ENCODE measurements around the gene MCRS1.

Gene MCRS1

DNA sequence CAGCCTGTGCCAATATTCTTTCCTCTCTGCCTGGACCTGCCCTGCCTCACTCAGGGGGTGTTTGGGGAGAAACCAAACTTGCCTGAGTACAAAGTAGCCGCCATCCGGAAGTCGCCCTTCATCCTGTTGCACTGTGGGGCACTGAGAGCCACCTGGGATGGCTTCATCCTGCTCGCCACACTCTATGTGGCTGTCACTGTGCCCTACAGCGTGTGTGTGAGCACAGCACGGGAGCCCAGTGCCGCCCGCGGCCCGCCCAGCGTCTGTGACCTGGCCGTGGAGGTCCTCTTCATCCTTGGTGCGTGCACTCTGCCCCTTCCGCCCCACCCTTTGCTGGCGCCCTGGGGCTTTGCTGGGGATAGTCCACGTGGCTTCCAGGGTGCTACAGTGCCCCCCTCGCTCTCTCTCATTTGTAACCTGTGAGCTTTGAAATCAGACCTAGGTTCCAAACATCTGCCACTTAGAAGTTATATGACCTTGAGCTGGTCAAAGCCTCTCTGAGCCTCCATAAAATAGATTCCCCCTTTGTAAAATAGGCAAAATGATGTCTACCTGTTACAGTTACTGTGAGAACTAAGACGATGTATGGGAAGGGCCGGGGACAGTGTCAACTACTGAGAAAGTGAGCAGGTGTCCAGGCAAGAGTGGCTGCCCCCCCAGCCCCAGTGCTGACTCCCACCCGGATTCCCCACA lies 24.6 kb downstream of the MCRS1 start:
- no peak for DNase-seq
- H3K27me3 Mint-ChIP-seq, result peaks cover 25% of the 10 kb centered on the region
- no peak overlapping the region for H3K4me3 Mint-ChIP-seq
- H3K36me3 Mint-ChIP-seq (ENCODE audit: low read depth), result no peaks in the 10 kb centered on the region
- no peaks in the 10 kb centered on the region for H3K9me3 Mint-ChIP-seq
- peaks cover 22% of the 10 kb centered on the region for H3K4me1 Mint-ChIP-seq (ENCODE audit: low read depth)
- H3K27ac Mint-ChIP-seq, result no peak overlapping the region

DNA sequence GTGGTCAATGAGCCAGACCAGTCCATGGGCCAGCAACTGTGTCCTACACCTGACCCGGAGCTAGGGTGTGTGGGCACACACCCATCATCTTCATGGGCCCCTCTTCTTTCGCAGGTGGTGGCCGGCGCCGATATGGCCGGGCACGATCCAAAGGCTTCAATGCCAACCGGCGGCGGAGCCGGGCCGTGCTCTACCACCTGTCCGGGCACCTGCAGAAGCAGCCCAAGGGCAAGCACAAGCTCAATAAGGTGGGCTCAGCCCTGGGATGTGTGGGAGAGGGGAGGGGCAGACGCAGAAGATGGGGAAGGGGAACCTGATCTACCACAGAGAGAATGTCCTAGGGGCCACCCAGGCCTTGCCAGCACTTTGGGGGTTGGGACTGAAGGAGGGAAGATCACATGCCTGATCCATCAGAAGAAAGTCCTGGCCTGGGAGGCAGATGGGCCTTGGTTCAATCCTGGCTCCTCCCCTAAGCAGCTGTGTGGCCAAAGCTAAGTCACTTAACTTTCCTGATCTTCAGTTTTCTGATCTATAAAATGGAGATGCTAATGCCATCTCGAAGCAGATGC lies 25.3 kb downstream of the MCRS1 start:
- Mint-ChIP-seq H3K27ac (no peak overlapping the region), H3K27me3 (peaks cover 24% of the 10 kb centered on the region), H3K4me3 (no peak overlapping the region)

DNA sequence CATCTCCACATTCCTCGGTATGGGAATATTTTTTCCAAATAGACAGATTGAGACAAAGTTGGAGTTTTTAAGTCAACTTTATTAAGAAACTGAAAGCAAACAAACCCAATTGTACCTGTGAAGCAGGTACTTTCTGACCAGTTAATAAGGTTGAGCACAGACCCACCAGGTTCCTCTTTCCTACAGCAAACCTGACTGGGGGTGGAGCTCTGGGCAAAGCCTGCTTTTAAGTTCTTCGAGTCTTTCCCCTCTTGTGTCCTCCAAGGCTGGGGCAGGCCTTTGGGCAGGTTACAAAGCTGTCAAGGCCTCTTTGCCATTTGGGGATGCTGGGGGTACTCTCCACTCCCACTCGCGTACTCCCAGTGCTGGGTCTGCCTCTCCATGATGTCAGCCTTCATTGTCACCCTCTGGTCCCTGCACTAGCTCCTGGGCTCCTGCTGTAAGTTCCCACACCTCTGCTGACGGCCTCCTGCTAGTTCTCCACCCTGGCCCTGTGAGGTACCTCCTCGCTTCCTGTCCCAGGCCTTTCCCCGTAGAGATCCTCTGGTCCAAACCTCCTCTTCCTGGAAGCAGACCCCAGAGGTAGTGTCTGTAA lies 25.9 kb downstream of the MCRS1 start:
- DNase-seq, result no peak
- no peaks in the 10 kb centered on the region for H3K36me3 Mint-ChIP-seq (ENCODE audit: low read depth)
- H3K4me3 Mint-ChIP-seq, result no peak overlapping the region
- H3K27me3 Mint-ChIP-seq, result peaks cover 26% of the 10 kb centered on the region
- no peak overlapping the region for H3K27ac Mint-ChIP-seq
- H3K9me3 Mint-ChIP-seq, result no peaks in the 10 kb centered on the region
- H3K4me1 Mint-ChIP-seq (ENCODE audit: low read depth), result peaks cover 19% of the 10 kb centered on the region

More for the DNA sequence above, 25.3 kb downstream of the MCRS1 start:
- H3K4me1 Mint-ChIP-seq (ENCODE audit: low read depth), result peaks cover 22% of the 10 kb centered on the region
- H3K36me3 Mint-ChIP-seq (ENCODE audit: low read depth), result no peaks in the 10 kb centered on the region
- no peaks in the 10 kb centered on the region for H3K9me3 Mint-ChIP-seq
- DNase-seq, result no peak

- H3K4me3 Mint-ChIP-seq, result no peak overlapping the region
- no peak for DNase-seq
- no peak overlapping the region for H3K27ac Mint-ChIP-seq
- peaks cover 19% of the 10 kb centered on the region for H3K4me1 Mint-ChIP-seq (ENCODE audit: low read depth)
- H3K36me3 Mint-ChIP-seq (ENCODE audit: low read depth), result no peaks in the 10 kb centered on the region
- H3K27me3 Mint-ChIP-seq, result peaks cover 28% of the 10 kb centered on the region
- no peaks in the 10 kb centered on the region for H3K9me3 Mint-ChIP-seq
Measured at GRCh38 chr12:49541140-49541861, 26.6 kb downstream of the MCRS1 start.

- H3K4me3 Mint-ChIP-seq, result no peak overlapping the region
- H3K4me1 Mint-ChIP-seq (ENCODE audit: low read depth), result peaks cover 19% of the 10 kb centered on the region
- DNase-seq, result no peak
- H3K27ac Mint-ChIP-seq, result no peak overlapping the region
- peaks cover 31% of the 10 kb centered on the region for H3K27me3 Mint-ChIP-seq
- H3K36me3 Mint-ChIP-seq (ENCODE audit: low read depth), result no peaks in the 10 kb centered on the region
- H3K9me3 Mint-ChIP-seq, result no peaks in the 10 kb centered on the region
Measured at GRCh38 chr12:49540229-49541139, 27.5 kb downstream of the MCRS1 start.

DNA sequence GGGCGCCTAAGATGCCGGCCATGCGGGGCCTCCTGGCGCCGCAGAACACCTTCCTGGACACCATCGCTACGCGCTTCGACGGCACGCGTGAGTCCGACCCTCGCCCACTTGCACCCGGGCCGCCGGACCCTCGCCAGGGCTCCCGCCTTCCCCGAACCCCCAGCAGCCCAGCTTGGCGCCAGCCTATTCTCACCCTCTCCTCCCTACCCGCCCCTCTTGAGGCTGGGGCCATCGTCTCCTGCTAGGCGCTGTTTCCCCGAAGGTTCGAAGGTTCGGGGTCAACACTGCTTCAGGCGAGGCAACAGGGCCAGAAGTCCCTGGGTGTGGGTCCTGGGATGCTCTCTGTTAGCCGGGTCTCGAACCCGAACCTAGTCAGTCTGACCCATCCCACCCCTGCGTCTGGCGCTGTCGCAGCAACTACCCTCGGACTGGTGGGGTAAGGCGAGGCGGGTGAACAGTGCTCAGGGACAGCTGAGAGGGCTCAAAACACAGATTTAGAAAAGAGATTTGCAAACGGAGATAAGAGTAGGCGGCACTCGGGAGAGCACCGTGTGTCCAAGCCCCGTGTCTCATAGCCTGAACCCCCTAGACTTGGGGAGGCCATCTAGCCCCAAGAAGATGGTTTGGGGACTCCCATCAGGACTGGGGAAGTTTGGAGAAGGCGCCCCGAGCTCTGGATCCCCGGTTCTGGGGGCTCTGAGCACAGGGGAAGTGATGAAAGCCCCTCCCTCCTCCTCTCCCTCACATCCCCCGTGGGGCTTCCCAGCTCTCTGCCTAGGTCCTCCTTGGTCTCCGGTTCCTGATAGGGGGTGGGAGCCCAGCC lies 28.3 kb downstream of the MCRS1 start:
- no peak for DNase-seq
- Mint-ChIP-seq H3K9me3 (no peaks in the 10 kb centered on the region), H3K36me3 (ENCODE audit: low read depth) (no peaks in the 10 kb centered on the region), H3K27ac (no peak overlapping the region), H3K4me3 (peak overlapping the region; percentile 47), H3K4me1 (ENCODE audit: low read depth) (peaks cover 19% of the 10 kb centered on the region), H3K27me3 (peaks cover 31% of the 10 kb centered on the region)

- peaks cover 19% of the 10 kb centered on the region for H3K4me1 Mint-ChIP-seq (ENCODE audit: low read depth)
- H3K9me3 Mint-ChIP-seq, result no peaks in the 10 kb centered on the region
- no peaks in the 10 kb centered on the region for H3K36me3 Mint-ChIP-seq (ENCODE audit: low read depth)
- H3K27ac Mint-ChIP-seq, result no peak within 1 kb of the TSS
- H3K27me3 Mint-ChIP-seq, result peaks cover 31% of the 10 kb centered on the region
- H3K4me3 Mint-ChIP-seq, result peak within 1 kb of the TSS; percentile 66
- DNase-seq, result peak; percentile 84
Measured at GRCh38 chr12:49538510-49539403, 29.2 kb downstream of the MCRS1 start, which contains the start of gene KCNH3. KCNH3 (plus strand) TSS chr12:49539030; CDS start chr12:49539417, 387 bp downstream.

DNA sequence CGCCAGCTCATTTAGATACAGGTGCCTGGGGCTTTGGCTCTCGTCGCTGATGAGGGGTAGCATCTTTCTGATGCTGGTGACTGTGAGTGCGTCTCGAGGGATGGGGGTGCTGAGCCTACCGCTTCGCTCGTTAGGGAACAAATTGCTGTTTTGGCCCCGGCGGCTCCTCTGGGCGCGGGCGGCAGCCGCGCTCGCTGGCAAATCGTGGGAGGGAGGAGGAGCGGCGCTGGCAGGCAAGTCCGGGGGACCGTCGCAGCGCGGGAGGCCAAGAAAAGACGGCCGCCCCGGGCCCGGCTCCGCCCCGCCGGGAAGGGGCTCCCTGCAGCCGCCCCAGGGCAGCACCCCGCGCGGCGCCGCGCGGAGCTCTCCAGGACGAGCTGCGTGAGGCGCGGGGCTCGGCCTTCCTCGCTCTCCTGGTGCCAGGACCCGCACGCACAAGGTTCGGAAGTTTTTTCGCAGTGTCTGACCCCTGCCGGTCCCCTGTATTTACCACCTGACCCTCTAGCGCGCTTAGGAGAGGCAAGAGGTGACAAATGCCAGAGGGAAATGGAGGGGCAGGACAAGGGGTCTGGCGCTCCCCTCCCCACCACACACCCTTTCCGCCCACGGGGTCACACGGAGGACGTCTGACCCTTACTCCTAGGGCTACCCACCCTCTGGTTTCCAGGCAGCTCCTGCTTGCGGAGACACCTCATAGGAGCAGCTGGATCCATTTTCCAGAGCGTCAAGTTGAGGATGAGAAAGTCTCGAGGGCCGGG lies 30.0 kb downstream of the MCRS1 start:
- Mint-ChIP-seq H3K36me3 (ENCODE audit: low read depth) (no peaks in the 10 kb centered on the region), H3K27ac (no peak overlapping the region), H3K4me3 (peak overlapping the region; percentile 70), H3K4me1 (ENCODE audit: low read depth) (peaks cover 19% of the 10 kb centered on the region), H3K9me3 (no peaks in the 10 kb centered on the region), H3K27me3 (peaks cover 31% of the 10 kb centered on the region)
- DNase-seq, result peak; percentile 62

DNA sequence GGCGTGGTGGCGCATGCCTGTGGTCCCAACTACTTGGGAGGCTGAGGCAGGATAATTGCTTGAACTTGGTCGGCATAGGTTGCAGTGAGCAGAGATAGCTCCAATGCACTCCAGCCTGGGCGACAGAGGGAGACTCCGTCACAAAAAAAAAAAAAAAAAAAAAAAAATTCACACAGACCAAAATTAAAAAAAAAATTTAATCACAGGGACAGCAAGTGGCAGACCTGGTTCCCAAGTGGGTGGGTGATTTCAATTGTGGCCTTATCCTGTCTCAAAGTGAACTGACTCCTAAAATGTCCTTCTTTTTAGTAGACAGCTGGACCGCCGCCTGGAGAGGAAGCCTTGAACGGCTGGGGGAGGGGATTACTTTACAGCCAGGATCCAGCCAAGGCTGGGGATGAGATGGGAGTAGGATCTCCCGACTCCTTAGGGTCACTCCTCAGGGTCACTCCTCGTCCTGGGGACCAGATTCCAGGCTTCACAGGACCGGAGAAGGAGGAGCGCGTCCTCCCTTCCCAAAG lies 30.7 kb downstream of the MCRS1 start:
- H3K27ac Mint-ChIP-seq, result no peak overlapping the region
- DNase-seq, result no peak
- no peaks in the 10 kb centered on the region for H3K9me3 Mint-ChIP-seq
- peaks cover 31% of the 10 kb centered on the region for H3K27me3 Mint-ChIP-seq
- H3K4me1 Mint-ChIP-seq (ENCODE audit: low read depth), result peaks cover 19% of the 10 kb centered on the region
- peak overlapping the region; percentile 70 for H3K4me3 Mint-ChIP-seq
- H3K36me3 Mint-ChIP-seq (ENCODE audit: low read depth), result no peaks in the 10 kb centered on the region

DNA sequence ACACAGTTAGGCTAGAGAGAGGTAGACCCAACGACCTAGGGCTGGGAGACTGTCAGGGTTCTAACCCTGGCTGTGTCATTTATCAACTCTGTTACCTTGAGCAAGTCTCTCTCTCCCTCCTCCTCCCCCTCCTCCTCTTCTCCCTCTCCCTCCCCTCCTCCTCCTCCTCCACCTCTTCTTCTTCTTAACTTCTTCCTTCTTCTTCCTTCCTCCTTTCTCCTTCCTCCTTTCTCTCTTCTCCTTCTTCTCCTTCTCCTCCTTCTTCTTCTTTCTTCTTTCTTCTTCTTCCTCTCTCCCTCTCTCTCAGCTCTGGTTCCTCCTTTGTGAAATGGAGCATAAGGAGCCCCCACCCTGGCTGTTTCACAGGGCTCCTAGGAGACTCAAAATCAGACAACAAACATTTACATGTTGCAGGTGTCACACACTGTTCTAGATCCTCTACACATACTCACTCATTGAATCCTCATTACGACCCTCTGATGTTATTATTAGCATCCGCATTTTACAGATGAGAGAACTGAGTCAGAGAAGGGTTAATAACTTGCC lies 31.3 kb downstream of the MCRS1 start:
- DNase-seq, result no peak
- Mint-ChIP-seq H3K4me3 (no peak overlapping the region), H3K27ac (no peak overlapping the region), H3K27me3 (peaks cover 31% of the 10 kb centered on the region), H3K4me1 (ENCODE audit: low read depth) (peaks cover 19% of the 10 kb centered on the region), H3K9me3 (no peaks in the 10 kb centered on the region), H3K36me3 (ENCODE audit: low read depth) (no peaks in the 10 kb centered on the region)

GRCh38 chr12:49535921-49536525 lies 31.9 kb downstream of the MCRS1 start:
- peaks cover 31% of the 10 kb centered on the region for H3K27me3 Mint-ChIP-seq
- no peak overlapping the region for H3K27ac Mint-ChIP-seq
- no peak overlapping the region for H3K4me3 Mint-ChIP-seq
- H3K4me1 Mint-ChIP-seq (ENCODE audit: low read depth), result peaks cover 16% of the 10 kb centered on the region
- no peaks in the 10 kb centered on the region for H3K9me3 Mint-ChIP-seq
- DNase-seq, result no peak
- no peaks in the 10 kb centered on the region for H3K36me3 Mint-ChIP-seq (ENCODE audit: low read depth)
